Parathyroid adenoma (tissue), 2 donors: ENCODE results near the gene MAN2B1.

Source experiments
- H2AFZ ChIP-seq: fragments of 300-600 bp; sonication (generic); one replicate; pipeline ENCODE4 v1.7.0; 2017; ENCODE audit warnings: antibody characterized with exemption, mild to moderate bottlenecking
- H3K27ac ChIP-seq: fragments of 300-600 bp; sonication (generic); one replicate; pipeline ENCODE4 v1.7.0; 2017
- H3K27me3 ChIP-seq: fragments of 300-600 bp; sonication (generic); one replicate; pipeline ENCODE4 v1.7.0; 2017; ENCODE audit warnings: low read length; ENCODE audit not compliant: control insufficient read depth, insufficient read depth
- H3K36me3 ChIP-seq: fragments of 300-600 bp; sonication (generic); one replicate; pipeline ENCODE4 v1.7.0; 2017; ENCODE audit warnings: low read length; ENCODE audit not compliant: control insufficient read depth, insufficient read depth
- H3K4me1 ChIP-seq: fragments of 300-600 bp; sonication (generic); one replicate; pipeline ENCODE4 v1.7.0; 2017; ENCODE audit warnings: control low read depth
- H3K4me2 ChIP-seq: fragments of 300-600 bp; sonication (generic); one replicate; pipeline ENCODE4 v1.7.0; 2017; ENCODE audit warnings: low read length
- H3K4me3 ChIP-seq: fragments of 300-600 bp; sonication (generic); one replicate; pipeline ENCODE4 v1.7.0; 2017; ENCODE audit warnings: low read depth, low read length
- H3K79me2 ChIP-seq: fragments of 300-600 bp; sonication (generic); one replicate; pipeline ENCODE4 v1.7.0; 2017; ENCODE audit warnings: control low read depth
- H3K9ac ChIP-seq: fragments of 300-600 bp; sonication (generic); one replicate; pipeline ENCODE4 v1.7.0; 2017; ENCODE audit warnings: mild to moderate bottlenecking
- H3K9me3 ChIP-seq: fragments of 300-600 bp; sonication (generic); one replicate; pipeline ENCODE4 v1.7.0; 2017; ENCODE audit warnings: low read length; ENCODE audit not compliant: control insufficient read depth
- CTCF ChIP-seq: fragments of 300-600 bp; sonication (generic); IDR thresholded peaks from one replicate; pipeline ENCODE4 v1.7.0; 2017; ENCODE audit warnings: antibody characterized with exemption, mild to moderate bottlenecking
- donor health status: primary hyperparathyroidism.

MAN2B1 gene

GRCh38 chr19:12675940-12676339 is 9.4 kb upstream of the MAN2B1 start:
- Histone ChIP-seq H3K9me3 (no peaks in the 10 kb centered on the region), H3K4me3 (no peak overlapping the region), H3K9ac (no peak overlapping the region), H3K36me3 (no peaks in the 10 kb centered on the region), H3K27ac (no peak overlapping the region), H3K4me2 (no peak overlapping the region), H3K79me2 (peaks cover 2% of the 10 kb centered on the region), H3K4me1 (peaks cover 4% of the 10 kb centered on the region), H3K27me3 (no peaks in the 10 kb centered on the region), H2AFZ (no peak overlapping the region)
- TF ChIP-seq CTCF: no peak

GRCh38 chr19:12675399-12675798 is 8.9 kb upstream of the MAN2B1 start:
- no peak for TF ChIP-seq CTCF
- H3K9ac ChIP-seq: no peak overlapping the region
- no peak overlapping the region for H3K27ac ChIP-seq
- H2AFZ ChIP-seq: no peak overlapping the region
- H3K4me2 ChIP-seq: no peak overlapping the region
- no peaks in the 10 kb centered on the region for H3K9me3 ChIP-seq
- no peaks in the 10 kb centered on the region for H3K27me3 ChIP-seq
- peaks cover 9% of the 10 kb centered on the region for H3K4me1 ChIP-seq
- peaks cover 5% of the 10 kb centered on the region for H3K79me2 ChIP-seq
- no peak overlapping the region for H3K4me3 ChIP-seq
- no peaks in the 10 kb centered on the region for H3K36me3 ChIP-seq

- H3K4me2 ChIP-seq: no peak overlapping the region
- H3K4me3 ChIP-seq: no peak overlapping the region
- no peak for TF ChIP-seq CTCF
- H3K9me3 ChIP-seq: no peaks in the 10 kb centered on the region
- peaks cover 11% of the 10 kb centered on the region for H3K4me1 ChIP-seq
- H3K9ac ChIP-seq: no peak overlapping the region
- no peak overlapping the region for H2AFZ ChIP-seq
- no peaks in the 10 kb centered on the region for H3K27me3 ChIP-seq
- H3K79me2 ChIP-seq: peaks cover 5% of the 10 kb centered on the region
- H3K27ac ChIP-seq: no peak overlapping the region
- H3K36me3 ChIP-seq: no peaks in the 10 kb centered on the region
Measured at GRCh38 chr19:12672744-12673143, 6.2 kb upstream of the MAN2B1 start.

- peak overlapping the region; percentile 95 for H3K27ac ChIP-seq
- peak overlapping the region; percentile 24 for H3K9ac ChIP-seq
- peak overlapping the region; percentile 75 for H2AFZ ChIP-seq
- H3K9me3 ChIP-seq: no peaks in the 10 kb centered on the region
- peaks cover 5% of the 10 kb centered on the region for H3K79me2 ChIP-seq
- no peaks in the 10 kb centered on the region for H3K27me3 ChIP-seq
- TF ChIP-seq CTCF: no peak
- peaks cover 10% of the 10 kb centered on the region for H3K4me1 ChIP-seq
- H3K4me2 ChIP-seq: peak overlapping the region; percentile 100
- H3K36me3 ChIP-seq: no peaks in the 10 kb centered on the region
- H3K4me3 ChIP-seq: peak overlapping the region; percentile 97
Measured at GRCh38 chr19:12670159-12670928, 3.8 kb upstream of the MAN2B1 start.
